ENCODE measurements around the gene DOCK2. TPM values are rescaled to one million over a fixed set of nuclear protein-coding genes. Genes with fewer than 3 reads are reported as not detected.
A peak's percentile ranks its signal among the peaks of the same experiment; 100 is the strongest.

The DOCK2 gene
- total RNA-seq, 2 experiments from 2014 or later: 192 to 203 TPM

DNA sequence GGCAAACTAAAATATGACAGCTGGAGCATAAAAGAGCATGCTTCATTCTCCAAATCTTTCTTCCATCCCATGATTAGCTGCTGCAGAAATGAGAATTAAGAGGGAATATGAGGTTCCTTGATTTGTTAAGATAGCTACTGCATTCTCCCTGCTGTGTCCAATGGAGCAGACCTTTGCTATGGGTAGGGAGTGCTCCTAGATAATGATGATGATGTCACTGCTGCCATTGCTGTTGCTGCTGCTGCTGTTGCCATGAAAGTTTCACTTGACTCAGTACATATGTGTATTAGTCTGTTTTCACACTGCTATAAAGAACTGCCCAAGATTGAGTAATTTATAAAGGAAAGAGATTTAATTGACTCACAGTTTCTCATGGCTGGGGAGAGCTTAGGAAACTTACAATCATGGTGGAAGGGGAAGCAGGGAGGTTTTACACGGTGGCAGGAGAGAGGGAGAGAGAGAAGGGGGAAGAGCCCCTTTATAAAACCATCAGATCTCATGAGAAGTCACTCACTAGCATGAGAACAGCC lies 214.3 kb downstream of the DOCK2 start:
- H3K36me3 Mint-ChIP-seq (ENCODE audit: low read depth): peaks cover 76% of the 10 kb centered on the region
- peaks cover 45% of the 10 kb centered on the region for H3K9me3 Mint-ChIP-seq
- no peaks in the 10 kb centered on the region for H3K27me3 Mint-ChIP-seq (ENCODE audit: low read depth)
- no peak overlapping the region for H3K4me3 Mint-ChIP-seq
- CTCF ChIA-PET: interaction anchor here (1.8 kb wide), 1 partner anchor 46 kb away, joined by 3 read pairs; no protein-coding TSS in a partner anchor
- intact Hi-C loops (cut with micrococcal nuclease): no loop called here
- no peak for DNase-seq
- H3K4me1 Mint-ChIP-seq (ENCODE audit: low read depth): peaks cover 19% of the 10 kb centered on the region
- H3K27ac Mint-ChIP-seq: no peak overlapping the region

DNA sequence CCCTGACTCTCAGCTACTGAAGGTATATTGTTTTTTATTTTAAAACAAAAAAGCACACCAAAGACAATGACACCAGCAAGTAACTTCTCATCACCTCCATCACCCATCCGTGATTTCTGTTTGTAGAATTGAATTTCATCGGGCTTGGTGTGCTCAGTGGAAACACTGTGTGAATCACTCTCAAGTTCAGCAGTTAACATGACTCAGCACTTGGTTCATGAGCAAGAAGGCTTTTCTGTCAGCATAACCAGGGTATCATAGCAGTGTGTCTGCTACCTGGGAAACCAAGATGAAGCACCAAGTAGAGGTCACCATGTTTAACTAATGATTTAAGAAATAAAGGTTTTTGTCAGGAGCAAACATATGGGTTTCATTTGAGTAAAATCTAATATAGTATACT lies 219.5 kb downstream of the DOCK2 start:
- DNase-seq: peak; percentile 9
- H3K9me3 Mint-ChIP-seq: peaks cover 13% of the 10 kb centered on the region
- peaks cover 28% of the 10 kb centered on the region for H3K4me1 Mint-ChIP-seq (ENCODE audit: low read depth)
- no peak overlapping the region for H3K4me3 Mint-ChIP-seq
- H3K27ac Mint-ChIP-seq: no peak overlapping the region
- no peaks in the 10 kb centered on the region for H3K27me3 Mint-ChIP-seq (ENCODE audit: low read depth)
- intact Hi-C loops (cut with micrococcal nuclease): loop anchor here (2.0 kb wide), 1 partner anchor 52 kb away; no protein-coding TSS in a partner anchor
- CTCF ChIA-PET: no interaction called here
- H3K36me3 Mint-ChIP-seq (ENCODE audit: low read depth): peaks cover 30% of the 10 kb centered on the region

DNA sequence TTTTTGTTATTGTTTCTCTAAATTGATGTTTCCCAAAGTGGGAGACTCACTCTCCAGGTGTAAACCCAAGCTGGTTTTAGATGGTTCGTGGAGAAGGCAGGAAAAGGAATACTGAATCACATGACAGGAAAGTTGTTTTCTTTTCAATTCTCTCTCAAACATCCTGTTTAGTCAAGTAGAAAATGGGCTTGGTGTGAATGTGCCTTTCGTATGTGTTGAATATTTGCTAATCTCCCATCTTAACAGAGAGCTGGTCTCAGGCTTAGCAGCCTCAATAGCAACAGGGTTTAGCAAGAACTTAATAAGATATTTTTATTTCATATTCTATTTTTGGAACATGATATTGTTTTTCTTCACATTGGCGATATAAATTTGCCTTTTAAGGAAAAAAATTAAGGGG lies 223.5 kb downstream of the DOCK2 start:
- DNase-seq: no peak
- Mint-ChIP-seq H3K27me3 (ENCODE audit: low read depth) (no peaks in the 10 kb centered on the region), H3K27ac (no peak overlapping the region), H3K4me3 (no peak overlapping the region), H3K36me3 (ENCODE audit: low read depth) (peaks cover 9% of the 10 kb centered on the region), H3K9me3 (no peaks in the 10 kb centered on the region), H3K4me1 (ENCODE audit: low read depth) (peaks cover 20% of the 10 kb centered on the region)
- intact Hi-C loops (cut with micrococcal nuclease): no loop called here
- CTCF ChIA-PET: no interaction called here

DNA sequence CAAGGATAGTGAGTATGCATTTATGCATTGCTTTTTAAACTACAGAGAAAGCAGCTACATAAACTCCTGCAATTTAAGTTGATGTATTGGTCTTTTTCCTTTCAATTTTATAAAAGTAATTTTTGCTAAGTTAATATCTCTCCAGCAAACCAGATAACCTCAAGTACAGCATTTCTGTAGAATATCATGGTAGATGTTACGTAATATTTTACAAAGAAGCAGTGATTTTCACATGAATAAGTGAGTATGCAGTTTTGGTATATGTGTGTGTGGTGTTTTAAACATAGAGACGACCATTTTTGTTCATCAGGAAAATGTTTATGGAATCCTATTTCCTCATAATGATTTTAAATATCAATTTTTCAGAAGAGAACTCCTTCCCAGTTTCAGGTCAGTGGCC lies 224.4 kb downstream of the DOCK2 start:
- no peaks in the 10 kb centered on the region for H3K9me3 Mint-ChIP-seq
- intact Hi-C loops (cut with micrococcal nuclease): no loop called here
- peaks cover 12% of the 10 kb centered on the region for H3K4me1 Mint-ChIP-seq (ENCODE audit: low read depth)
- DNase-seq: no peak
- H3K27me3 Mint-ChIP-seq (ENCODE audit: low read depth): no peaks in the 10 kb centered on the region
- no peak overlapping the region for H3K4me3 Mint-ChIP-seq
- H3K36me3 Mint-ChIP-seq (ENCODE audit: low read depth): peaks cover 6% of the 10 kb centered on the region
- CTCF ChIA-PET: no interaction called here
- no peak overlapping the region for H3K27ac Mint-ChIP-seq

DNA sequence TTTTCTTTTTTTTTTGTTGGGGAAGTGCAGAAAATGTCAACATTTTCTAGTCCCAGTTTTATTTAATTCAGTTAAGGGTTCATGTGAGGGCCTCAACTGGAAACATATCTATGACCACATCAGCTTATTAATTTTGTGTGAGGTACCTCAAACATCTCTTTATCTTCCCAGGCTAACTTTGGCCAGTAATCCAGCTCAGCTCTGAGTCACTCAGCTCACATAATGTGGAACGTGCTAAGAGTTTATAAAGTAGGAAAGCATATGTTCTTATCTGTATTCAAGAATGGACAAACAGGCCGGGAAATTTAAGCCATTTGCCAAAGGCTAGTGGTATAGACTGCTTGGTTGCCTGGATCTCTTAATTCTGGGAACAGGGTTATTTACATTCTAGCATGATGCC lies 224.9 kb downstream of the DOCK2 start:
- no peak for DNase-seq
- H3K27me3 Mint-ChIP-seq (ENCODE audit: low read depth): no peaks in the 10 kb centered on the region
- H3K27ac Mint-ChIP-seq: no peak overlapping the region
- CTCF ChIA-PET: interaction anchor here (0.6 kb wide), 1 partner anchor 9 kb away, joined by 6 read pairs; no protein-coding TSS in a partner anchor
- no peaks in the 10 kb centered on the region for H3K9me3 Mint-ChIP-seq
- H3K36me3 Mint-ChIP-seq (ENCODE audit: low read depth): peaks cover 9% of the 10 kb centered on the region
- intact Hi-C loops (cut with micrococcal nuclease): no loop called here
- H3K4me3 Mint-ChIP-seq: no peak overlapping the region
- peaks cover 9% of the 10 kb centered on the region for H3K4me1 Mint-ChIP-seq (ENCODE audit: low read depth)

DNA sequence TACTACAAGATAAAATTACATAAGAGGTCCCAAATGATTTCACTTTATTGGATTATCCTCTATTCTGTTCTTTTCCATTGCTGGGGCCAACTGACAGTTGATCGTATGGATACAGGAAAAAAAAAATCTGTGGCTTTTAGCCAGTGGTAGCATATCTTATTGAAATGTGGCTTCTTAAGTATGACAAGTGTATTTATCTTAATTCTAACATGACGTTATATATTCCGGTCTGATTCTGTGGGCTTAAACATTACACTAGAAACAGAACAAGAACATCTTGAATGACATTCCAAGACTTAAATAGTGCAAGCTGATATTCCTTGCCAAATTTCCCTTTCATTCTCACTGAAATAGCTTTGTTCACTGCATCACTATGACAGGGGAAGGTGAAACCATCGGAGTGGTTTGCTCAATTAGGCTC lies 225.3 kb downstream of the DOCK2 start:
- CTCF ChIA-PET: interaction anchor here (0.6 kb wide), 1 partner anchor 9 kb away, joined by 6 read pairs; no protein-coding TSS in a partner anchor
- Mint-ChIP-seq H3K27ac (no peak overlapping the region), H3K4me1 (ENCODE audit: low read depth) (peaks cover 7% of the 10 kb centered on the region), H3K36me3 (ENCODE audit: low read depth) (peaks cover 10% of the 10 kb centered on the region), H3K4me3 (no peak overlapping the region), H3K27me3 (ENCODE audit: low read depth) (no peaks in the 10 kb centered on the region), H3K9me3 (no peaks in the 10 kb centered on the region)
- DNase-seq: no peak
- intact Hi-C loops (cut with micrococcal nuclease): no loop called here

DNA sequence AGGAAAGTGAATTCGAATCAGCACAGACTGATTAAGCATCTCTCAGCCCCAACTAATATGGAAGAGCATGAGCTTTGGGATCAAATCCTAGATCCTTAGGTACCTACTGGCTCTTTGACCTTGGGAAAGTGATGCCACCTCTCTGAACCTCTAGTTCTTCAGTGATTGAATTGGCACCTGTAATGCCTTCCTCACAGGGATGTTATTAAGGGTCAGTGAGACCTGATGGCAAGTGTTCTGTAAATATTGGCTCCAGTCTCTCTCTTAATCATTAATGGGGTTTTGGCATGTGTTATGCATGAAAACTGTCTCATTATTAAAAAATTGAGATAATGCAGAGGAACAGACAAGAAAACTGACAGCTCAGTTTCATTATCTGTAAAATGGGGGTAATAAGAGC lies 227.4 kb downstream of the DOCK2 start:
- DNase-seq: no peak
- Mint-ChIP-seq H3K4me3 (no peak overlapping the region), H3K9me3 (no peaks in the 10 kb centered on the region), H3K27me3 (ENCODE audit: low read depth) (no peaks in the 10 kb centered on the region), H3K27ac (no peak overlapping the region), H3K36me3 (ENCODE audit: low read depth) (peaks cover 23% of the 10 kb centered on the region), H3K4me1 (ENCODE audit: low read depth) (no peaks in the 10 kb centered on the region)
- intact Hi-C loops (cut with micrococcal nuclease): no loop called here
- CTCF ChIA-PET: no interaction called here

DNA sequence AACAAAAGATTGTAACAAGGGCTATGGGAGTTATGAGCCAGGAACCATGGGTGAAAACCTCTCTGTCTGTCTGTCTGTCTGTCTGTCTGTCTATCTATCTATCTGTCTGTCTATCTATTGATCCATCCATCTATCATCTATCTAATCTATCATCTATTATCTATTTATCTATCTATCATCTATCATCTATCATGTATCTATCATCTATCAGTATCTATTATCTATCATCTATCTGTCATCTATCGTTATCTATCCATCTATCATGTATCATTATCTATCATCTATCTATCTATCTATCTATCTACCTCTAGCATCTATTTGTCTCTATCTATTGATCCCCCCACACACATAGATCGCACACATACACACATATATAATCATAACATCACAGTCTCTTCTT lies 230.3 kb downstream of the DOCK2 start:
- H3K4me3 Mint-ChIP-seq: no peak overlapping the region

DNA sequence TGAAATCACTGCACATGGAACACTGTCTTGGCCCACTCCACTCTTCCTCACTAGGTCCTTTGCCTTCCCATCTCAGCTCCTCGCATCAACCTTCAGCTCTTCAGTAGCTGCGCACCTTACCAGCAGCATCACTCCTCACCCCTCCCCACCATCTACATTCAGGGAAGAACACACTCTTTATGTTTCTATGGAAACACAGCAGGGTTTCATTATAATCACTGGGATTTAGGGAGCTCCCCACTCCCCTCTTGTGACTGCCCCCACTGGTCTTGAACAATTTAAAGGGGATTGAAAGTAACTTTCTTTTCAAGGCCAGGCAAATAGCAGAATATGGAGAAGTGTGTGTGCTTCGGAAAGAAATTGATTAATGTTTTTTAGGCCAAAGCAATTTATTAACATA lies 232.0 kb downstream of the DOCK2 start:
- no peaks in the 10 kb centered on the region for H3K4me1 Mint-ChIP-seq (ENCODE audit: low read depth)
- H3K36me3 Mint-ChIP-seq (ENCODE audit: low read depth): peaks cover 24% of the 10 kb centered on the region
- no peak for DNase-seq
- CTCF ChIA-PET: interaction anchor here (0.6 kb wide), 2 partner anchors 43 to 102 kb away, joined by 3 to 5 read pairs; no protein-coding TSS in a partner anchor
- intact Hi-C loops (cut with micrococcal nuclease): no loop called here
- H3K27ac Mint-ChIP-seq: no peak overlapping the region
- no peaks in the 10 kb centered on the region for H3K27me3 Mint-ChIP-seq (ENCODE audit: low read depth)
- H3K9me3 Mint-ChIP-seq: no peaks in the 10 kb centered on the region
- H3K4me3 Mint-ChIP-seq: no peak overlapping the region

More for the DNA sequence above, 230.3 kb downstream of the DOCK2 start:
- CTCF ChIA-PET: no interaction called here
- Mint-ChIP-seq H3K36me3 (ENCODE audit: low read depth) (peaks cover 23% of the 10 kb centered on the region), H3K27me3 (ENCODE audit: low read depth) (no peaks in the 10 kb centered on the region), H3K4me1 (ENCODE audit: low read depth) (no peaks in the 10 kb centered on the region), H3K9me3 (no peaks in the 10 kb centered on the region), H3K27ac (no peak overlapping the region)
- intact Hi-C loops (cut with micrococcal nuclease): no loop called here
- DNase-seq: no peak

DNA sequence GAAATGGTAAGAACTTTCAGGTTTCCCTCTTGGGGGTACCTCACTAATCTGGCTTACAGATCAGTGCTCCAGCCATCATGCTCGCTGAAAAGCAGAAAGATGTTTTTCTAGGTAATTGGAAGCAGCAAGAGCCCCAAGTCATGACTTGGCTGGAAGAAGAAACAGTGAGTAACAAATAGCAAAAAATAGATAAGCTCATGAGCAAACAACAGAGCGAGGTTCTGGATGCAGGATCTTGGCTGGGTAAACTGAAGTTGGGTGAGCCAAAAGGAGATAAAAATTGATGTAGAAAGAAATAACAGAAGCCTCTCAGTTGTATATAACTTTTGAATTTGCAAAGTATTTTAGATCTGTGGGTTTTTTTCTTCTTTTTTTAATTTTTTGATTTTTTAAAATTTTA lies 233.1 kb downstream of the DOCK2 start:
- H3K27me3 Mint-ChIP-seq (ENCODE audit: low read depth): no peaks in the 10 kb centered on the region
- CTCF ChIA-PET: no interaction called here
- peaks cover 21% of the 10 kb centered on the region for H3K36me3 Mint-ChIP-seq (ENCODE audit: low read depth)
- DNase-seq: no peak
- H3K4me3 Mint-ChIP-seq: no peak overlapping the region
- intact Hi-C loops (cut with micrococcal nuclease): no loop called here
- H3K27ac Mint-ChIP-seq: no peak overlapping the region
- H3K9me3 Mint-ChIP-seq: no peaks in the 10 kb centered on the region
- H3K4me1 Mint-ChIP-seq (ENCODE audit: low read depth): no peaks in the 10 kb centered on the region

DNA sequence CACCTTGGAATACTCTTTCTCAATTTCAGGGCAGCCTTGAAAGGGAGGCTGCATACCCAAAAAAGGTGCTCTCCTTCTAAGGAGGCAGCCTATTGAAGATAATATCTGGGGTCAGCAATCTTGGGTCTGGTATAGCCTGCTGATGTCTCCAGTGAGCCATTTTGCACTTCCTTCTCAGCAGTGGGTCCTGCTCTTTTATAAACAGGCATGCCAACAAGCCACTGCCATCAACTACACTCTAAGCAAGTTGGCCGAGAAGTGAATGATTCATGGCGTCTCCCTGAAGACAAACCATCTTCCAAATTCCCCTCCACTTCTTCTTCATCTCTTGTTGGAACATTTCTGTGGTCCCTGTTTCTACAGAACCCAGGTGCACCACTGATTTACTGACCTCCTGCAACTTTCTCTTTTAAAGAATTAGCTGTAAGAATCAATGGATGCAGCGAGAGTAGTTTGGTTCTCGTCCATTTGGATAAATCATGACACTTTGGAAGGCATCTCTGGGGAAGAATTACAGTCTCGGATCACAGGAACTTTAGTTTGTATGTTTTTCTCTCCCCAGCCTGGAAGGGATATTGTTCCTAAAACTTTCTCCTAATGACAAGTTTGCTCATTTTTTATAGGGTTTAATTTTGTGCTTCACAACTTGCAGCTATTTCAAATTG lies 234.9 kb downstream of the DOCK2 start:
- no peak for DNase-seq
- Mint-ChIP-seq H3K4me1 (ENCODE audit: low read depth) (peaks cover 5% of the 10 kb centered on the region), H3K27ac (no peak overlapping the region), H3K36me3 (ENCODE audit: low read depth) (peaks cover 20% of the 10 kb centered on the region), H3K4me3 (no peak overlapping the region), H3K27me3 (ENCODE audit: low read depth) (no peaks in the 10 kb centered on the region), H3K9me3 (no peaks in the 10 kb centered on the region)
- CTCF ChIA-PET: interaction anchor here (0.5 kb wide), 1 partner anchor 215 kb away, joined by 5 read pairs; no protein-coding TSS in a partner anchor
- intact Hi-C loops (cut with micrococcal nuclease): no loop called here

DNA sequence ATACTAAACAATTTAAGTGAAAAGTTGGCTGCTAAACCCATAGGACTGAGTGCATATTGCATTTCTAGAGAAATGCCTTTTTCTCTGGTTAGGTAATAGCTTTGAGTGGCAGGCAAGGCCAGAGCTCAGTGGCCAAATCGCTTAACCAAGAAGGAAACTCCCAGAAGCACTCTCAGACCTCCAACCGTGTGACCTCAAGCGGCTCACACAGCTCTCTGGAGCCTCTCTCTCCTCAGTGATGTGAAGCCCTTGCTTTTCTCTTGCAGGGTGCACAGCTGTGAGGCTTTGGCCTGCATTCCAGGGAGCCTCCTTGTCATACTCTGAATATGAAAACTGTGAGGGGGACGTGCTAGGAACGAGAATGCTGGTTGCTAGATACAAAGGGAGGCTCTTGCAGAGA lies 236.6 kb downstream of the DOCK2 start:
- Mint-ChIP-seq H3K36me3 (ENCODE audit: low read depth) (peaks cover 12% of the 10 kb centered on the region), H3K27me3 (ENCODE audit: low read depth) (no peaks in the 10 kb centered on the region), H3K4me1 (ENCODE audit: low read depth) (peaks cover 5% of the 10 kb centered on the region), H3K27ac (no peak overlapping the region), H3K9me3 (no peaks in the 10 kb centered on the region), H3K4me3 (no peak overlapping the region)
- DNase-seq: no peak
- CTCF ChIA-PET: no interaction called here
- intact Hi-C loops (cut with micrococcal nuclease): no loop called here

DNA sequence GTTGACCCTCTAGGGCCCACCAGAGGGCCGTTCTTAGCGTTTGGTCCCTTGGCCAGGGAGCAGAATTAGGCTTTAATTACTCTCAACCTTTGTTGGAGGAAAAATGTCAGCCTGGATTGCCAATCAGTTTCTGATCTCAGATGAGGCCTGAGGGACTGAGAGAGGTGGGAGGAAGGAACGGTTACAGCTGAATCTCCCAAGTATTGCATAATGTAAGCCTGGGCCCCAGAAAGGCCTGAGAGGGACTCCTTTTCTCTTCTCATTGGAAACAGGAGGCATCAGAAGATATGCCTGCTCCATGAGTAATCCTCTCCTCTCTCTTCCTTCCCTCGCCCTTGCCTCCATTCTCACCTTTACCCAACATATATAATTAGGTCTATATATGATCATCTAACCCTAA lies 237.5 kb downstream of the DOCK2 start:
- DNase-seq: no peak
- Mint-ChIP-seq H3K4me3 (no peak overlapping the region), H3K4me1 (ENCODE audit: low read depth) (peaks cover 5% of the 10 kb centered on the region), H3K36me3 (ENCODE audit: low read depth) (peaks cover 11% of the 10 kb centered on the region), H3K9me3 (no peaks in the 10 kb centered on the region), H3K27me3 (ENCODE audit: low read depth) (no peaks in the 10 kb centered on the region), H3K27ac (no peak overlapping the region)
- CTCF ChIA-PET: no interaction called here
- intact Hi-C loops (cut with micrococcal nuclease): no loop called here
